Adrenal gland (tissue), 12 donors: Measurements from ENCODE around the gene PARD3B. TPM values are rescaled to one million over a fixed set of nuclear protein-coding genes. Genes with fewer than 3 reads are reported as not detected.

Experiments
- DNase-seq, 7 donors: peaks; one replicate each; pipeline ENCODE4 v3.0.0-alpha.2; 2019 to 2020
- H3K27ac ChIP-seq, 5 donors: fragments of 200-600 bp; sonication (generic) in 4 of 5; 1 replicate in 3 of 5; 2 replicates in 2 of 5; pipeline versions ENCODE4 v1.5.1 to v1.8.0; 2016 to 2020; ENCODE audit warnings: mild to moderate bottlenecking in 1 of 5
- H3K27me3 ChIP-seq: fragments of 200-600 bp; 2 replicates; pipeline ENCODE4 v1.8.0; 2021
- H3K36me3 ChIP-seq, 2 donors: fragments of 200-600 bp; replicated peaks in 1 of 2; 1 replicate in 1 of 2; 2 replicates in 1 of 2; pipeline versions ENCODE4 v1.5.1 to v1.8.0; 2018 to 2022
- H3K4me1 ChIP-seq, 2 donors: fragments of 200-600 bp; replicated peaks in 1 of 2; 1 replicate in 1 of 2; 2 replicates in 1 of 2; pipeline versions ENCODE4 v1.5.1 to v1.8.0; 2018 to 2021
- H3K4me3 ChIP-seq, 4 donors: fragments of 200-600 bp; sonication (generic) in 3 of 4; one replicate each; pipeline ENCODE4 v1.5.1; 2016 to 2018
- H3K9me3 ChIP-seq, 3 donors: fragments of 200-600 bp; sonication (generic) in 1 of 3; replicated peaks in 1 of 3; 1 replicate in 2 of 3; 2 replicates in 1 of 3; pipeline versions ENCODE4 v1.5.1 to v1.8.0; 2016 to 2021
- CTCF ChIP-seq, 6 experiments: fragments of 450-650 bp in 4 of 6; fragments of 200-600 bp in 2 of 6; sonication (generic) in 1 of 6; IDR thresholded peaks; 1 replicate in 5 of 6; 2 replicates in 1 of 6; pipeline versions ENCODE4 v1.5.1 to v1.8.0; 2016 to 2021; ENCODE audit warnings: antibody characterized with exemption in 6 of 6, mild to moderate bottlenecking in 2 of 6, moderate library complexity in 1 of 6
- POLR2A ChIP-seq, 2 donors: fragments of 450-650 bp; IDR thresholded peaks; one replicate each; pipeline ENCODE4 v1.6.1; 2017; ENCODE audit warnings: antibody characterized with exemption in 2 of 2, mild to moderate bottlenecking in 2 of 2, moderate library complexity in 1 of 2
- WGBS, 4 donors: extraction: QIAGEN DNeasy Blood & Tissue Kit in 2 of 4; methylation state at CpG; one replicate each; pipeline versions ENCODE4 v1.1.5 to v1.1.7; 2013 to 2017; 5-methylcytosine and 5-hydroxymethylcytosine counted together
- intact Hi-C, 2 donors: fragments of 100-400 bp; cut with DNase I; formaldehyde crosslinking; loops; one replicate each; pipeline versions ENCODE4 v1.14.1 to v1.15.0; 2022 to 2023
- polyA plus RNA-seq, 3 donors: library from polyadenylated mRNA; stranded (reverse); fragments of 200-250 nt in 2 of 3; fragments of 350-450 nt in 1 of 3; fragmentation: Illumina TruSeq in 1 of 3; extraction: RNeasy Lipid Tissue Mini Kit (QIAGEN cat#74804) in 1 of 3; gene quantifications; one replicate each; pipeline ENCODE4 v1.2.3, GENCODE V29; 2013 to 2014
- total RNA-seq, 9 donors: library from RNA; depleted of rRNA in 4 of 9; stranded (reverse); fragments of >200 nt in 4 of 9; fragments of 120-200 nt in 1 of 9; fragmentation: NEBNext Ultra II Directional in 1 of 9; extraction: Animal tissue kit (Norgen Biotek cat#: 25700) in 1 of 9; gene quantifications; one replicate each; pipeline versions ENCODE4 v1.1.0 to v1.2.4, GENCODE V29; 2013 to 2023
- donor health status: healthy with polysubstance abuse.
- donor health status: Bipolar disorder and iron deficiency.
- donor health status: DM: yes; HTN: yes; CAD: no.
- donor health status: DM: no; HTN: no; CAD: no.
- donor health status: DM: no; HTN: no; CAD: no.
- donor health status: DM: yes; HTN: yes; CAD: no.

Gene PARD3B
- total and polyA plus RNA-seq, 12 donors = 1.9 to 20.4 (median 9.5) TPM

DNA sequence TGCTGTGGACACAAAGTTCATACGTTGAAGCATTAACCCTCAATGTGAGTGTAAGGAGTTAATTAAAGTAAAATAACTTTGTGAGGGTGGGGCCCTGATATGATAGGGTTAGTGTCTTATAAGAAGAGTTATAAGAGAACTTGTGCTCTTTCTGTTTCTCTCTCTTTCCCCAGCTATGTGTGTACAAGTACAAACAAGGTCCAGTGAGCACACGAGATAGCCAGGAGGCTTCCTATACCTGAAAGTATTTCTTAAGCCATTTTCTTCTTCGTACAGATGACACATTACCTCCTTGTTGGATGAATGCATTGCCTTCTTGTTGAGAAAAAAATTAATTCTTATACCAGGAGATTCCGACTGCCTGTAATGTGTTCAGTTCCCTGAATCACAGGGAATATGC, 301.2 kb downstream of the PARD3B start:
- intact Hi-C loops = no loop called here
- Histone ChIP-seq H3K9me3 (no peaks in the 10 kb centered on the region), H3K27ac (no peak overlapping the region), H3K27me3 (no peaks in the 10 kb centered on the region), H3K36me3 (no peaks in the 10 kb centered on the region), H3K4me3 (no peak overlapping the region), H3K4me1 (peaks cover 6 to 7% of the 10 kb centered on the region in 2 donors)
- DNase-seq = no peak
- whole genome bisulfite sequencing, 4 donors = 89 to 93% (median 91%) methylated on average over 4 of the region's 4 CpGs
- TF ChIP-seq CTCF (IDR thresholded peaks at IDR 0.05) = no peak
- TF ChIP-seq POLR2A (IDR thresholded peaks at IDR 0.05) = no peak

DNA sequence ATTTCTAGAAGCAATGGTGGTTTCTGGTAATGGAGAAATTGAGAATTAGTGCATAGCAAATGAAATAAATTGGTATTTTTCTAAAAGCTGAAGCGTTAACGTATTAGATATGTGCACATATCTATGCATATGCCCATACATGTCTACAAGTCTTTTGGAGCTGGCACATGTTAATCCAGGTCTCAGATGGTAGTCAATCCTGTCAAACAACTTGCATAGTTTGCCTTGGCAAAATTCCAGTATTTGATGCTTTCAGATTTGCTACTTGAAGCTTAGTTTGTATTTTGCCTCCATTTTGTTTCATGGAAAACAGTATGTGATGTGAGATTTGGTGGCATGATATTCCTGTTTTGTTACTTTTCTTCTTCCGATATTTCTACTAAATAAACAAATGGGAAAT, 304.6 kb downstream of the PARD3B start:
- TF ChIP-seq POLR2A (IDR thresholded peaks at IDR 0.05) = no peak
- TF ChIP-seq CTCF (IDR thresholded peaks at IDR 0.05) = no peak
- H3K27me3 ChIP-seq = no peaks in the 10 kb centered on the region
- no peaks in the 10 kb centered on the region for H3K9me3 ChIP-seq
- intact Hi-C loops = no loop called here
- no peaks in the 10 kb centered on the region for H3K36me3 ChIP-seq
- no peak overlapping the region for H3K27ac ChIP-seq
- no peak for DNase-seq
- no peaks in the 10 kb centered on the region for H3K4me1 ChIP-seq
- no peak overlapping the region for H3K4me3 ChIP-seq
- WGBS, 4 donors = 95 to 98% (median 96%) methylated on average over 3 of the region's 3 CpGs

GRCh38 chr2:204850581-204850980, 305.3 kb downstream of the PARD3B start:
- WGBS, 4 donors = 87 to 94% (median 89%) methylated on average over 4 of the region's 4 CpGs
- TF ChIP-seq CTCF (IDR thresholded peaks at IDR 0.05) (no peak), POLR2A (IDR thresholded peaks at IDR 0.05) (no peak)

DNA sequence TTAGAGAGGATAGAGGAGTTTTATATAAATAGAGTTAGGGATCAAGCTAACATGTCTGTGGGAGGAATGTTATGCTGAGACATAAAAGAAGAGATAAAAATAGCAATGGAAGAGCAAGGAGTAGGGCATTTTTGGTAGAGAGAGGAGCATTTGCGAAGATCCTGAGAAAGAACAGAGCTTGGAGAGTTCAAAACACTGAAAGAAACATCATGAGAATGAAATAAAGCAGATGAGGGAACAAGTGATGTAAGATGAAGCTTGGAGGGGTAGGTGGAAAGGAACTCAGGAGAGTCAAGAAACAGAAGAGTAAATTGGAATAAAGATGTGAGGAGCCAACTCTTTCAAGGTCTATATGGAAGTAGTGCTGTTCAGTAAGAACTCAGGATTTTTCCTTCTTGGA, 308.6 kb downstream of the PARD3B start:
- H3K4me1 ChIP-seq = no peaks in the 10 kb centered on the region
- no peak for TF ChIP-seq CTCF (IDR thresholded peaks at IDR 0.05)
- TF ChIP-seq POLR2A (IDR thresholded peaks at IDR 0.05) = no peak
- H3K4me3 ChIP-seq = no peak overlapping the region
- H3K36me3 ChIP-seq = no peaks in the 10 kb centered on the region
- H3K27me3 ChIP-seq = no peaks in the 10 kb centered on the region
- no peaks in the 10 kb centered on the region for H3K9me3 ChIP-seq
- 93 to 97% (median 94%) methylated on average over 1 of the region's 1 CpG for WGBS, 4 donors
- intact Hi-C loops = no loop called here
- no peak for DNase-seq
- no peak overlapping the region for H3K27ac ChIP-seq

More at GRCh38 chr2:204850581-204850980, 305.3 kb downstream of the PARD3B start:
- intact Hi-C loops = no loop called here
- Histone ChIP-seq H3K27me3 (no peaks in the 10 kb centered on the region), H3K36me3 (no peaks in the 10 kb centered on the region), H3K4me3 (no peak overlapping the region), H3K9me3 (no peaks in the 10 kb centered on the region), H3K4me1 (no peaks in the 10 kb centered on the region), H3K27ac (no peak overlapping the region)
- DNase-seq = no peak
